ENCODE results near the gene TOLLIP. TPM values are rescaled to one million over a fixed set of nuclear protein-coding genes. Genes with fewer than 3 reads are reported as not detected.

The TOLLIP gene
- total RNA-seq, 2 donors from 2014 or later = 32.9 to 34.1 TPM

GRCh38 chr11:1242289-1242688 lies 67.1 kb downstream of the TOLLIP start:
- no peaks in the 10 kb centered on the region for H3K36me3 Mint-ChIP-seq (ENCODE audit: insufficient read depth in 2 of 2)
- H3K9me3 Mint-ChIP-seq = no peaks in the 10 kb centered on the region
- ATAC-seq (replicated peaks in 1 of 2) (no peak), DNase-seq (no peak)
- no peaks in the 10 kb centered on the region for H3K4me1 Mint-ChIP-seq (ENCODE audit: low read depth)
- H3K27ac Mint-ChIP-seq = no peak overlapping the region
- no peak overlapping the region for H3K4me3 Mint-ChIP-seq
- H3K27me3 Mint-ChIP-seq (ENCODE audit: low read depth) = no peaks in the 10 kb centered on the region

DNA sequence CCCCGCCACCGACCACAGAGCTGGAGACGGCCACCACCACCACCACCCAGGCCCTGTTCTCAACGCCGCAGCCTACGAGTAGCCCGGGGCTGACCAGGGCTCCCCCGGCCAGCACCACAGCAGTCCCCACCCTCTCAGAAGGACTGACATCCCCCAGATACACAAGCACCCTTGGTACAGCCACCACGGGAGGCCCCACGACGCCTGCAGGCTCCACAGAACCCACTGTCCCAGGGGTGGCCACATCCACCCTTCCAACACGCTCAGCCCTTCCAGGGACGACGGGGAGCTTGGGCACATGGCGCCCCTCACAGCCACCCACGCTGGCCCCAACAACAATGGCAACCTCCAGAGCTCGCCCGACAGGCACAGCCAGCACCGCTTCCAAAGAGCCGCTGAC lies 67.7 kb downstream of the TOLLIP start:
- H3K4me1 Mint-ChIP-seq (ENCODE audit: low read depth) = no peaks in the 10 kb centered on the region

GRCh38 chr11:1240771-1241170 lies 68.7 kb downstream of the TOLLIP start:
- no peaks in the 10 kb centered on the region for H3K9me3 Mint-ChIP-seq
- no peaks in the 10 kb centered on the region for H3K4me1 Mint-ChIP-seq (ENCODE audit: low read depth)
- ATAC-seq (replicated peaks in 1 of 2) (no peak), DNase-seq (no peak)
- no peaks in the 10 kb centered on the region for H3K36me3 Mint-ChIP-seq (ENCODE audit: insufficient read depth in 2 of 2)
- H3K4me3 Mint-ChIP-seq = no peak overlapping the region
- H3K27me3 Mint-ChIP-seq (ENCODE audit: low read depth) = no peaks in the 10 kb centered on the region
- no peak overlapping the region for H3K27ac Mint-ChIP-seq

More for the DNA sequence above, 67.7 kb downstream of the TOLLIP start:
- Mint-ChIP-seq H3K36me3 (ENCODE audit: insufficient read depth in 2 of 2) (no peaks in the 10 kb centered on the region), H3K27me3 (ENCODE audit: low read depth) (no peaks in the 10 kb centered on the region), H3K4me3 (no peak overlapping the region), H3K27ac (no peak overlapping the region), H3K9me3 (no peaks in the 10 kb centered on the region)
- no peak for ATAC-seq (replicated peaks in 1 of 2)
- no peak for DNase-seq

DNA sequence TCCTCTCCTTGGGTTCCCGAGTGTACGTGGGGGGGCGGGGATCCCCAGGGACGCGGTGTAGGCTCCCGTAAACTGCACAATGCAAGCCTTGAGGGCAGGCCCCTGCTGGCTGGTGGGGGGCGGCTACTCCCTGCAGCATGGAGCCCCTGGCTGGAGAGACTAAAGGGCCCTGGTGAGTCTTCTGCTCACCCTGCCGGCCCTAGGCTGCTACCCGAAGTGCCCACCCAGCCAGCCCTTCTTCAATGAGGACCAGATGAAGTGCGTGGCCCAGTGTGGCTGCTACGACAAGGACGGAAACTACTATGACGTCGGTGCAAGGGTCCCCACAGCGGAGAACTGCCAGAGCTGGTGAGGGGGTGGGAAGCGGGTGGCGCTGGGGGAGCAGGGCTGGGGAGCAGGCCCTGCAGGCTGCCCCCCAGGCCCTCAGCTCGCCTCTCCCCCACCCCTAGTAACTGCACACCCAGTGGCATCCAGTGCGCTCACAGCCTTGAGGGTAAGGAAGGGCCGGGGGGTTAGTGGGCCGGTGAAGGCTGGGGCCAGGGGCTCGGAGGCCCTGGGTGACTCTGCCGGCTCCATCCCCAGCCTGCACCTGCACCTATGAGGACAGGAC lies 69.7 kb downstream of the TOLLIP start:
- no peak for ATAC-seq (replicated peaks in 1 of 2)
- H3K36me3 Mint-ChIP-seq (ENCODE audit: insufficient read depth in 2 of 2) = no peaks in the 10 kb centered on the region
- no peaks in the 10 kb centered on the region for H3K4me1 Mint-ChIP-seq (ENCODE audit: low read depth)
- H3K27me3 Mint-ChIP-seq (ENCODE audit: low read depth) = no peaks in the 10 kb centered on the region
- no peaks in the 10 kb centered on the region for H3K9me3 Mint-ChIP-seq
- no peak for DNase-seq
- no peak overlapping the region for H3K27ac Mint-ChIP-seq
- no peak overlapping the region for H3K4me3 Mint-ChIP-seq

GRCh38 chr11:1238767-1239595 lies 70.5 kb downstream of the TOLLIP start:
- no peak for ATAC-seq (replicated peaks in 1 of 2)
- Mint-ChIP-seq H3K9me3 (no peaks in the 10 kb centered on the region), H3K4me1 (ENCODE audit: low read depth) (no peaks in the 10 kb centered on the region), H3K4me3 (no peak overlapping the region), H3K27me3 (ENCODE audit: low read depth) (no peaks in the 10 kb centered on the region), H3K36me3 (ENCODE audit: insufficient read depth in 2 of 2) (no peaks in the 10 kb centered on the region), H3K27ac (no peak overlapping the region)
- no peak for DNase-seq

GRCh38 chr11:1237851-1238250 lies 71.6 kb downstream of the TOLLIP start:
- H3K4me1 Mint-ChIP-seq (ENCODE audit: low read depth) = no peaks in the 10 kb centered on the region
- ATAC-seq (replicated peaks in 1 of 2) (no peak), DNase-seq (no peak)
- H3K9me3 Mint-ChIP-seq = no peaks in the 10 kb centered on the region
- no peaks in the 10 kb centered on the region for H3K27me3 Mint-ChIP-seq (ENCODE audit: low read depth)
- H3K27ac Mint-ChIP-seq = no peak overlapping the region
- no peaks in the 10 kb centered on the region for H3K36me3 Mint-ChIP-seq (ENCODE audit: insufficient read depth in 2 of 2)
- H3K4me3 Mint-ChIP-seq = no peak overlapping the region

DNA sequence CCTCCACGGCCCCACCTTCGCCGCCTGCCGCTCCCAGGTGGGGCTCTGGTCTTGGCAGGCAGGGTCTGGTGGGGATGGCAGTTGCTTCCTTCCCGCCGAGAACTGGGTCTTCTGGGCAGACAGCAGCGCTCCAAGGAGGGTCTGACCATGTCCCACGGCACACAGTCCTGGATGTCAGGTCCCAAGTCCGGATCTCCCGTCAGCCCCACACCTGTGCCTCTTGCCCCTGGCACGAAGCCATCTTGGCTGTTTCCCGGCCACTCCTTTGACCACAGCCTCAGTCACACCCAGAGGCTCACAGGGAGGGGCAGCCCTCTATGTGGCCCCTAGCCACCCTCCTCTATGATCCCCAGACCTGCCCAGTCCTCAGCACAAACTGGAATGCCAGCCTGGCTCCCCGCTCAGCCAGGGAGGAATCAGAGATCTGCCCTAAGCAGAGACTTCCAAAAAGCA lies 72.3 kb downstream of the TOLLIP start:
- H3K36me3 Mint-ChIP-seq (ENCODE audit: insufficient read depth in 2 of 2) = no peaks in the 10 kb centered on the region
- ATAC-seq (replicated peaks in 1 of 2) = no peak

DNA sequence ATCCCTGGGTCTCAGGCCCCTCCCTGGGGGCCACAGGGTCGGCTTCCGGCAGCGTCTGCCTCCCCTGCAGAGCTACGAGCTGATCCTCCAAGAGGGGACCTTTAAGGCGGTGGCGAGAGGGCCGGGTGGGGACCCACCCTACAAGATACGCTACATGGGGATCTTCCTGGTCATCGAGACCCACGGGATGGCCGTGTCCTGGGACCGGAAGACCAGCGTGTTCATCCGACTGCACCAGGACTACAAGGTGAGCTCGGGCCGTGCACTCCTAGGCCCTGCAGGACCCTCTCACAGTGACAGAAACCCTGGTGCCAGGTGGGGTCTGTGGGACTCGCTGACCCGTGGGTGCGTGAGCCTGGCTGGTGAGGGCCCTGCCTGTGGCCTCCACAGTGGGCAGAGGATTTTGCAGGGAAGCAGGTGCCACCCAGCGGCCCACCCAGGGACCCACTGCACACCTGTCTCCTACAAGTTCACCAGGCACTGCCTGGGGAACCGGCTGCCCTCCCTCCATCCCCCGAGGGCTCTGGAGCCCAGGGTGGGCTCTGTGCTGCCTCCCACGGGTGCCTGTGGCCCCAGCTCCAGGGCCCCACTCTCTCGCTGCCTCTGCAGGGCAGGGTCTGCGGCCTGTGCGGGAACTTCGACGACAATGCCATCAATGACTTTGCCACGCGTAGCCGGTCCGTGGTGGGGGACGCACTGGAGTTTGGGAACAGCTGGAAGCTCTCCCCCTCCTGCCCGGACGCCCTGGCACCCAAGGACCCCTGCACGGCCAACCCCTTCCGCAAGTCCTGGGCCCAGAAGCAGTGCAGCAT lies 72.9 kb downstream of the TOLLIP start:
- Mint-ChIP-seq H3K4me1 (ENCODE audit: low read depth) (no peaks in the 10 kb centered on the region), H3K27me3 (ENCODE audit: low read depth) (no peaks in the 10 kb centered on the region), H3K9me3 (no peaks in the 10 kb centered on the region), H3K36me3 (ENCODE audit: insufficient read depth in 2 of 2) (no peaks in the 10 kb centered on the region), H3K27ac (no peak overlapping the region), H3K4me3 (no peak overlapping the region)
- DNase-seq = no peak
- no peak for ATAC-seq (replicated peaks in 1 of 2)

More for the DNA sequence above, 72.3 kb downstream of the TOLLIP start:
- H3K4me3 Mint-ChIP-seq = no peak overlapping the region
- no peak for DNase-seq
- H3K4me1 Mint-ChIP-seq (ENCODE audit: low read depth) = no peaks in the 10 kb centered on the region
- no peaks in the 10 kb centered on the region for H3K27me3 Mint-ChIP-seq (ENCODE audit: low read depth)
- no peaks in the 10 kb centered on the region for H3K9me3 Mint-ChIP-seq
- H3K27ac Mint-ChIP-seq = no peak overlapping the region

DNA sequence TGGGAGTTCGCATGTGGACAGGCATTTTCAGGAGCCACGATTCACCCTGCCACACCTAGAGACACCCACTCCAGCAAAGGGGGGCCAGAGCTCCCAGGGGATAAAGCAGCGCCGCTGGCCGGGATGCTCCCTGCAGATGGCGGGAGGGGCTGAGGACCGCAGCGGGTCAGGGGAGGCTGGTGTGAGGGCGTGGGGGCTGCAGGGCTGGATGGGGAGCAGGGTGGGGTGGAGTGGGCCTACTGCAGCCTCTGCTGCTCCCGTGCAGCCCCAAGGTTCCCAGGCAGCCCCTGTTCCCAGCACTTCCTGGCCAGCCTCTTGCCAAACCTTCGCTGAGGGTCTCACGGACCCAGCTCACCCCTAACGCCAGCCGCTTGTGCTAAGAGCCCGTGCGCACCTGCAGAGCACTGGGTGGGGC lies 73.5 kb downstream of the TOLLIP start:
- Mint-ChIP-seq H3K4me1 (ENCODE audit: low read depth) (no peaks in the 10 kb centered on the region), H3K36me3 (ENCODE audit: insufficient read depth in 2 of 2) (no peaks in the 10 kb centered on the region), H3K27me3 (ENCODE audit: low read depth) (no peaks in the 10 kb centered on the region), H3K4me3 (no peak overlapping the region), H3K9me3 (no peaks in the 10 kb centered on the region), H3K27ac (no peak overlapping the region)
- ATAC-seq (replicated peaks in 1 of 2) (no peak), DNase-seq (no peak)

GRCh38 chr11:1235306-1235900 lies 74.0 kb downstream of the TOLLIP start:
- Mint-ChIP-seq H3K27ac (no peak overlapping the region), H3K27me3 (ENCODE audit: low read depth) (no peaks in the 10 kb centered on the region), H3K4me1 (ENCODE audit: low read depth) (no peaks in the 10 kb centered on the region), H3K9me3 (no peaks in the 10 kb centered on the region), H3K36me3 (ENCODE audit: insufficient read depth in 2 of 2) (no peaks in the 10 kb centered on the region), H3K4me3 (no peak overlapping the region)
- no peak for ATAC-seq (replicated peaks in 1 of 2)
- no peak for DNase-seq

DNA sequence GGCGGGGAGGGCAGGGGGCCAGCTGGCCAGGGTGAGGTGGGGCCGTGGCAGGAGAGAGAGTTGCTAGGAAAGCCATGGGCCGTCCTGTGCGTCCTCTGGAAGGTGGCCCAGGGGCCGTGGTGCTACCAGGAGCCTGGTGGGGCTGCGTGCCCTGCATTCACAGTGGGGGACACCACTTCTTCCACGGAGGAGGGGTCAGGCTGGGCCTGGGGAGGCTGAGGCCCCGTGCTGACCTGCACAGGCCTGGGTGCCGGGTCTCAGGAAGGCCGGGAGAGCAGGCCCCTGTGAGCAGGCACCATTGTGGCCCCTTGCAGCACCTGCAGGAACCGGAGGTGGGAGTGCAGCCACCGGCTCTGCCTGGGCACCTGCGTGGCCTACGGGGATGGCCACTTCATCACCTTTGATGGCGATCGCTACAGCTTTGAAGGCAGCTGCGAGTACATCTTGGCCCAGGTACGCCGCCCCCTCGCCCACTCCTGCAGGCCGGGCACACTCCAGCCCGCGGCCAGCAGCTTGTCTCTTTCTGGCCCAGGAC lies 74.6 kb downstream of the TOLLIP start:
- Mint-ChIP-seq H3K4me3 (no peak overlapping the region), H3K27ac (no peak overlapping the region), H3K27me3 (ENCODE audit: low read depth) (no peaks in the 10 kb centered on the region), H3K9me3 (no peaks in the 10 kb centered on the region), H3K36me3 (ENCODE audit: insufficient read depth in 2 of 2) (no peaks in the 10 kb centered on the region), H3K4me1 (ENCODE audit: low read depth) (no peaks in the 10 kb centered on the region)
- DNase-seq (no peak), ATAC-seq (replicated peaks in 1 of 2) (no peak)

DNA sequence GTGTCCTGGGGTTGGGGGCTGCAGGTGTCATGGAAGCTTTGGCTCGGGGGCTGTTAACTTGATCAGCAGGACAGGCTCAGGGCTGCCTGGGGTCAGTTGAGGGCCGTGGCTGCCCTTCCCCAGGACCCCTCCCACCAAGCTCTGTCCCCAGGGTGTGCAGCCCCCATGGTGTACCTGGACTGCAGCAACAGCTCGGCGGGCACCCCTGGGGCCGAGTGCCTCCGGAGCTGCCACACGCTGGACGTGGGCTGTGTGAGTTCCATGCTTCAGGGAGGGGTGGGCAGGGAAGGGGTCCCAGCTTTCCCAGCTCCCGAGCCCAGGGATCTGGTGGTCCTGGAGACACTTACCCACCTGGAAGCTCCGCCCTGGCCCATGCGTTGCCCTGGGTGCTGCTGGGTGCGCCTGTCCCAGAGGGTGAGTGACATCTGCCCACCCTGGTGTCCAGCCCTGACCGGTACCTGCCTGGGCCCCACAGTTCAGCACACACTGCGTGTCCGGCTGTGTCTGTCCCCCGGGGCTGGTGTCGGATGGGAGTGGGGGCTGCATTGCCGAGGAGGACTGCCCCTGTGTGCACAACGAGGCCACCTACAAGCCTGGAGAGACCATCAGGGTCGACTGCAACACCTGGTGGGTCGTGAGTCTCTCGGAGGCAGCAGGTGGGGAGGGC lies 75.2 kb downstream of the TOLLIP start:
- H3K4me3 Mint-ChIP-seq = no peak overlapping the region
- no peak overlapping the region for H3K27ac Mint-ChIP-seq
- H3K9me3 Mint-ChIP-seq = no peaks in the 10 kb centered on the region
- H3K27me3 Mint-ChIP-seq (ENCODE audit: low read depth) = no peaks in the 10 kb centered on the region
- H3K36me3 Mint-ChIP-seq (ENCODE audit: insufficient read depth in 2 of 2) = no peaks in the 10 kb centered on the region
- no peak for DNase-seq
- no peaks in the 10 kb centered on the region for H3K4me1 Mint-ChIP-seq (ENCODE audit: low read depth)
- ATAC-seq (replicated peaks in 1 of 2) = no peak
